ENCODE results near the gene SPEF2.

SPEF2 gene

GRCh38 chr5:35811108-35811741 is 193.6 kb downstream of the SPEF2 start:
- Histone ChIP-seq H3K9me3 (no peaks in the 10 kb centered on the region), H3K36me3 (no peaks in the 10 kb centered on the region), H3K27me3 (no peaks in the 10 kb centered on the region), H3K27ac (no peak overlapping the region), H3K4me1 (ENCODE audit: control insufficient read depth in 1 of 2, insufficient read depth in 1 of 2, low read depth in 1 of 2, low read length in 1 of 2) (no peaks in the 10 kb centered on the region), H3K4me3 (ENCODE audit: low read depth in 1 of 2, low read length in 1 of 2) (no peak overlapping the region)
- no peak for TF ChIP-seq CTCF (IDR thresholded peaks at IDR 0.05)

DNA sequence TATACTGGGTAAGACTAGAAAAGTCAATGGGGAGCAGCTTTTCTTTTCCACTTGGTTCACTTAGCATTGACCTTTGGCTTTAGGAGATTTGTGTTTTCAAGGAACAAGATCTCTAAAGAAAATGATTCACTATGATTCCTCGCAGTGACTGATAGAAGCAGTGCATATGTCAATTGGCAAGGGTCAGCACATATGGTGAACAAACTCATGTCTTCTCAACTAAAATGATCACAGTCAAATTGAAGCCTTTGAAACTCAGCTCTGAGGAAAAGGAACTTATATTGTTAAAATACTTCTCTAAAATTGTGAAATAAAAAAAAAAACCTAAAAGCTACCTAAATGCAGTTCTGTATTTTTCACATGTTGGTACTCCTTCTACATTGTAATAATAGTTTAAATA is 195.9 kb downstream of the SPEF2 start:
- Histone ChIP-seq H3K9me3 (no peaks in the 10 kb centered on the region), H3K4me1 (ENCODE audit: control insufficient read depth in 1 of 2, insufficient read depth in 1 of 2, low read depth in 1 of 2, low read length in 1 of 2) (no peaks in the 10 kb centered on the region), H3K4me3 (ENCODE audit: low read depth in 1 of 2, low read length in 1 of 2) (no peak overlapping the region), H3K36me3 (no peaks in the 10 kb centered on the region), H3K27me3 (no peaks in the 10 kb centered on the region), H3K27ac (no peak overlapping the region)
- TF ChIP-seq CTCF (IDR thresholded peaks at IDR 0.05) = no peak

DNA sequence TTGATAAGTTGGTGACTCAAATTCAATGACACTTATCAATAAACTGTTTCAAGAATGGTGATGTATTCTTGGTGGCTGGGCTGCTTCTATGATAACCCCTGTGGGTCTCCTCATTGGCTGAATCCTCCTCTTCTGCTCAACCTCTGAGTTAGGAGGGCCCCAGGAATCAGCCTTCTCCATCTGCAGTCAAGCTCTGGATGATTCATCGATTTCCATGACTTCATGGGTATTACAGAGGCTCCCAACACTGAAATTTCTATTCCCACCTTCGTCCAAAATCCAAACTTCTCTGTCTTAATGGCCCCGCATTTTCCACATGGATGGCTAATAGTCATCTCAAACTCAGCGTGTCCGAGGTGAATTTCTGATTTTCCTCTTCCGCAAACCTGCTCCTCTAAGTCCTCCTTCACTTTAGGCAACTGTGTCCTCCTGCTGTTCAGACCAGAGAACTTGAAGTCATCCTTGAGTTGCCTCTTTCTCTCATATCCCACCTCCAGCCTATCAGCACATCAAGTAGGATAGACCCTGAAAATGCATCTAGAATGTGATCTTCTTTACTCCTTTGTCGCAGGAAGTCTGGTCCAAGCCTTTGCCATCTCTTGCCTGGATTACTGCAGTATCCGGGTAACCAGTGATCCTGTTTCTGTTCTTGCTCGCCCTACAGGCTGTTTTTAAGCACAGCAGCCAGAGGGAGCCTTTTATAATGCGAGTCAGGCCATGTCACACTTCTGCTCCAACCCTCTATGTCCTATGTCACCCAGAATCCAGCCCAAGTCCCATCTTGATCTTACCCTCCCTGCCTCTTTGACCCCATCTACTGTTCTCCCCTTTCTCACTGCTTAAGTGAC is 197.7 kb downstream of the SPEF2 start:
- no peaks in the 10 kb centered on the region for H3K27me3 ChIP-seq
- H3K4me1 ChIP-seq (ENCODE audit: control insufficient read depth in 1 of 2, insufficient read depth in 1 of 2, low read depth in 1 of 2, low read length in 1 of 2) = no peaks in the 10 kb centered on the region
- no peak overlapping the region for H3K4me3 ChIP-seq (ENCODE audit: low read depth in 1 of 2, low read length in 1 of 2)
- TF ChIP-seq CTCF (IDR thresholded peaks at IDR 0.05) = no peak
- no peak overlapping the region for H3K27ac ChIP-seq
- no peaks in the 10 kb centered on the region for H3K9me3 ChIP-seq
- H3K36me3 ChIP-seq = no peaks in the 10 kb centered on the region

GRCh38 chr5:35816881-35817521 is 199.3 kb downstream of the SPEF2 start:
- Histone ChIP-seq H3K4me1 (ENCODE audit: control insufficient read depth in 1 of 2, insufficient read depth in 1 of 2, low read depth in 1 of 2, low read length in 1 of 2) (no peaks in the 10 kb centered on the region), H3K9me3 (no peaks in the 10 kb centered on the region), H3K27me3 (no peaks in the 10 kb centered on the region), H3K36me3 (no peaks in the 10 kb centered on the region), H3K4me3 (ENCODE audit: low read depth in 1 of 2, low read length in 1 of 2) (no peak overlapping the region), H3K27ac (no peak overlapping the region)
- no peak for TF ChIP-seq CTCF (IDR thresholded peaks at IDR 0.05)

GRCh38 chr5:35819026-35819425 is 201.4 kb downstream of the SPEF2 start:
- Histone ChIP-seq H3K4me3 (ENCODE audit: low read depth in 1 of 2, low read length in 1 of 2) (no peak overlapping the region), H3K27ac (no peak overlapping the region), H3K27me3 (no peaks in the 10 kb centered on the region), H3K9me3 (no peaks in the 10 kb centered on the region), H3K4me1 (ENCODE audit: control insufficient read depth in 1 of 2, insufficient read depth in 1 of 2, low read depth in 1 of 2, low read length in 1 of 2) (no peaks in the 10 kb centered on the region), H3K36me3 (no peaks in the 10 kb centered on the region)
- no peak for TF ChIP-seq CTCF (IDR thresholded peaks at IDR 0.05)
